Ovary (tissue), 10 donors: Measurements from ENCODE around the gene BABAM2. TPM values are rescaled to one million over a fixed set of nuclear protein-coding genes. Genes with fewer than 3 reads are reported as not detected.

Source experiments
- DNase-seq, 5 donors: peaks; one replicate each; pipeline ENCODE4 v3.0.0-alpha.2; 2019 to 2020
- H3K27ac ChIP-seq, 2 donors: fragments of 200-600 bp; one replicate each; pipeline versions ENCODE4 v1.5.1 to v1.8.0; 2019 to 2022
- H3K27me3 ChIP-seq: fragments of 200-600 bp; one replicate; pipeline ENCODE4 v1.8.0; 2022
- H3K36me3 ChIP-seq: fragments of 200-600 bp; sonication (generic); one replicate; pipeline ENCODE4 v1.5.1; 2019
- H3K4me1 ChIP-seq: one replicate; pipeline ENCODE4 v1.8.1; 2013; ENCODE audit warnings: mild to moderate bottlenecking, moderate library complexity; ENCODE audit not compliant: insufficient read depth
- H3K4me3 ChIP-seq: fragments of 200-600 bp; sonication (generic); one replicate; pipeline ENCODE4 v1.5.1; 2017
- H3K9me3 ChIP-seq, 2 donors: fragments of 200-600 bp in 1 of 2; sonication (generic) in 1 of 2; one replicate each; pipeline versions ENCODE4 v1.5.1 to v1.8.1; 2013 to 2019; ENCODE audit warnings: mild to moderate bottlenecking in 1 of 2, moderate library complexity in 1 of 2
- EP300 ChIP-seq: sonication (generic); formaldehyde crosslinking; IDR thresholded peaks from one replicate; pipeline ENCODE4 v1.6.1; 2017; ENCODE audit warnings: antibody characterized with exemption
- POLR2A ChIP-seq: fragments of 450-650 bp; IDR thresholded peaks from one replicate; pipeline ENCODE4 v1.6.1; 2017; ENCODE audit warnings: antibody characterized with exemption, mild to moderate bottlenecking, moderate library complexity
- WGBS, 3 donors: extraction: QIAGEN DNeasy Blood & Tissue Kit in 1 of 3; methylation state at CpG; one replicate each; pipeline versions ENCODE4 v1.1.5 to v1.1.7; 2013 to 2017; 5-methylcytosine and 5-hydroxymethylcytosine counted together
- intact Hi-C, 4 donors: fragments of 100-400 bp; cut with DNase I; formaldehyde crosslinking; loops; one replicate each; pipeline versions ENCODE4 v1.11.0 to v1.15.1; 2022 to 2023
- long read RNA-seq, 3 donors: library from polyadenylated mRNA in 2 of 3; unstranded in 2 of 3; transcript quantifications; one replicate each; pipeline ENCODE4 v2.0.0 and lab custom pipeline, GENCODE V29; 2021 to 2026
- polyA plus RNA-seq, 2 donors: library from polyadenylated mRNA; stranded (reverse); fragments of 200-250 nt in 1 of 2; fragments of 350-450 nt in 1 of 2; fragmentation: Illumina TruSeq in 1 of 2; extraction: RNeasy Lipid Tissue Mini Kit (QIAGEN cat#74804) in 1 of 2; gene quantifications; one replicate each; pipeline ENCODE4 v1.2.3, GENCODE V29; 2013 to 2014
- total RNA-seq, 7 donors: library from RNA; depleted of rRNA in 2 of 7; stranded (reverse); fragments of >200 nt in 2 of 7; fragmentation: NEBNext Ultra II Directional in 3 of 7; extraction: Animal tissue kit (Norgen Biotek cat#: 25700) in 3 of 7; gene quantifications; one replicate each; pipeline versions ENCODE4 v1.1.0 to v1.2.4, GENCODE V29; 2016 to 2023
- TF ChIP-seq, protein P1 (sequence below), 3 donors: fragments of 450-650 bp in 2 of 3; fragments of 200-600 bp in 1 of 3; IDR thresholded peaks; one replicate each; pipeline versions ENCODE4 v1.5.1 to v1.8.0; 2016 to 2022; ENCODE audit warnings: antibody characterized with exemption in 3 of 3, mild to moderate bottlenecking in 1 of 3
- donor health status: DM: no; HTN: no; CAD: no; lungs with moderate emphysema.
- donor health status: DM: no; HTN: no; CAD: no.
- donor health status: Bipolar disorder and iron deficiency.
- donor health status: DM: yes; HTN: yes; CAD: no.
- donor health status: DM: no; HTN: no; CAD: no.
- donor health status: DM: yes; HTN: yes; CAD: no.

Gene BABAM2
- total RNA-seq (10 to 100 TPM; 24.2 to 51.3 (median 46.8) TPM), polyA plus RNA-seq (10 to 100 TPM; 22.0 to 96.7 TPM)
- long read RNA-seq, donor 1, transcript BABAM2-203 (13 exons, 1,686 nt): minor isoform, 7 of 211 reads
- long read RNA-seq, donor 1, transcript BABAM2-204 (12 exons, 1,657 nt): major isoform, 121 of 211 reads
- long read RNA-seq, donor 1, transcript BABAM2-201 (13 exons, 1,681 nt): minor isoform, 7 of 211 reads
- long read RNA-seq, donor 1, transcript BABAM2-202 (13 exons, 1,852 nt): minor isoform, 29 of 211 reads
- long read RNA-seq, donor 1, partial matches to known transcripts: 5 of 211 reads
- long read RNA-seq, donor 1, other reads (novel, unspliced or antisense): 41 of 211 reads
- long read RNA-seq, donor 2, transcript BABAM2-204 (12 exons, 1,657 nt): major isoform, 6 of 9 reads
- long read RNA-seq, donor 2, partial matches to known transcripts: 0 of 9 reads
- long read RNA-seq, donor 2, other reads (novel, unspliced or antisense): 0 of 9 reads
- long read RNA-seq, donor 3, transcript BABAM2-204 (12 exons, 1,657 nt): major isoform, 24 of 48 reads
- long read RNA-seq, donor 3, partial matches to known transcripts: 2 of 48 reads
- long read RNA-seq, donor 3, other reads (novel, unspliced or antisense): 14 of 48 reads

GRCh38 chr2:27890146-27890923 is at the start of gene BABAM2, which contains the start of gene RBKS:
Gene BABAM2, plus strand, starts transcription at chr2:27890729. Its CDS starts 3,828 bp downstream, at chr2:27894557.
Gene RBKS, minus strand, starts transcription at chr2:27890387. Its CDS starts 42 bp downstream, at chr2:27890345.
- intact Hi-C loops: loop anchor here (2.0 to 10.0 kb wide), 5 partner anchors 64 to 507 kb away; partner anchors contain the start of gene FOSL2 (in 2 of the 4)
- Histone ChIP-seq H3K27ac (peak within 1 kb of the TSS; percentile 76 to 97), H3K4me3 (peak within 1 kb of the TSS; percentile 87), H3K36me3 (no peaks in the 10 kb centered on the region), H3K27me3 (peaks cover 3% of the 10 kb centered on the region), H3K4me1 (peaks cover 3% of the 10 kb centered on the region), H3K9me3 (no peaks in the 10 kb centered on the region)
- peak; percentile 87 to 94 (median 90) for DNase-seq
- 0% methylated on average over 48 to 79 of the region's 79 CpGs for WGBS, 3 donors
- TF ChIP-seq EP300: peak; percentile 69
- TF ChIP-seq, protein P1, sequence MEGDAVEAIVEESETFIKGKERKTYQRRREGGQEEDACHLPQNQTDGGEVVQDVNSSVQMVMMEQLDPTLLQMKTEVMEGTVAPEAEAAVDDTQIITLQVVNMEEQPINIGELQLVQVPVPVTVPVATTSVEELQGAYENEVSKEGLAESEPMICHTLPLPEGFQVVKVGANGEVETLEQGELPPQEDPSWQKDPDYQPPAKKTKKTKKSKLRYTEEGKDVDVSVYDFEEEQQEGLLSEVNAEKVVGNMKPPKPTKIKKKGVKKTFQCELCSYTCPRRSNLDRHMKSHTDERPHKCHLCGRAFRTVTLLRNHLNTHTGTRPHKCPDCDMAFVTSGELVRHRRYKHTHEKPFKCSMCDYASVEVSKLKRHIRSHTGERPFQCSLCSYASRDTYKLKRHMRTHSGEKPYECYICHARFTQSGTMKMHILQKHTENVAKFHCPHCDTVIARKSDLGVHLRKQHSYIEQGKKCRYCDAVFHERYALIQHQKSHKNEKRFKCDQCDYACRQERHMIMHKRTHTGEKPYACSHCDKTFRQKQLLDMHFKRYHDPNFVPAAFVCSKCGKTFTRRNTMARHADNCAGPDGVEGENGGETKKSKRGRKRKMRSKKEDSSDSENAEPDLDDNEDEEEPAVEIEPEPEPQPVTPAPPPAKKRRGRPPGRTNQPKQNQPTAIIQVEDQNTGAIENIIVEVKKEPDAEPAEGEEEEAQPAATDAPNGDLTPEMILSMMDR (IDR thresholded peaks at IDR 0.05): peak in 2 of 3 donors; percentile 8 to 26
- peak; percentile 85 for TF ChIP-seq POLR2A

DNA sequence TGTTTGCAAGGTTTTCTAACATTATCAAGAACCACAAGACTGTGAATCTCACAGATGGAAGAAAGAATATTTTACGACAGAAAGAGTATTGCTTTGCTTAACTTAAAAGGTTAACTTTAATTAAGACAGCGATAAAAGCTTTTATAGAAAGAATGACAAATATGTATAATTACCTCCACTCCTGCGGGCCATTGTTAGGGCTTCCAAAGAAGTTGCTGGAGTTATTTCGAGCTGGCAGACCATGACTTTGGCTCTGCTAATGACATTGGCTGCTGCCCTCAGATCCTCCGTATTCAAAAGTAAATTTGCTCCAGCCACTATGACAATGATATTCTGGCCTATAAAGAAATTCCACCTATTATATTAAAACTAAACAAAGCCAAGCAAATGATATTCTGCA is 47.6 kb upstream of the BABAM2 start:
- H3K36me3 ChIP-seq: no peaks in the 10 kb centered on the region

DNA sequence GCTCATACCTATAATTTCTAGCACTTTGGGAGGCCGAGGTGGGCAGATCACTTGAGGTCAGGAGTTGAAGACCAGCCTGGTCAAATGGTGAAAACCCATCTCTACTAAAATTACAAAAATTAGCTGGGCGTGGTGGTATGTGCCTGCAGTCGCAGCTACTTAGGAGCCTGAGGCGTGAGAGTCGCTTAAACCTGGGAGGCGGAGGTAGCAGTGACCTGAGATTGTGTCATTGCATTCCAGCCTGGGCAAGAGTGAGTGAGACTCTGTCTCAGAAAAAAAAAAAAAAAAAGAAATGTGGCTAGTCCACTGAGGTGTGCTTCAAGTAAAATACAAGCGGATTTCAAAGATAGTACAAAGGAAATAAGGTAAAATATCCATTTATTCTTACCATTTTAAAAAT is 46.5 kb upstream of the BABAM2 start:
- intact Hi-C loops: no loop called here
- WGBS, 3 donors: 93 to 97% (median 95%) methylated on average over 7 of the region's 7 CpGs

More for the DNA sequence above, 47.6 kb upstream of the BABAM2 start:
- Histone ChIP-seq H3K27ac (no peak overlapping the region), H3K27me3 (no peaks in the 10 kb centered on the region), H3K9me3 (no peaks in the 10 kb centered on the region), H3K4me3 (no peak overlapping the region), H3K4me1 (no peaks in the 10 kb centered on the region)
- 81 to 85% (median 83%) methylated on average over 5 of the region's 5 CpGs for WGBS, 3 donors
- DNase-seq: no peak
- intact Hi-C loops: no loop called here
- TF ChIP-seq, protein P1 (IDR thresholded peaks at IDR 0.05): no peak
- TF ChIP-seq EP300 (no peak), POLR2A (no peak)

More for the DNA sequence above, 46.5 kb upstream of the BABAM2 start:
- no peak for DNase-seq
- Histone ChIP-seq H3K4me1 (no peaks in the 10 kb centered on the region), H3K9me3 (no peaks in the 10 kb centered on the region), H3K4me3 (no peak overlapping the region), H3K27ac (no peak overlapping the region), H3K36me3 (no peaks in the 10 kb centered on the region), H3K27me3 (no peaks in the 10 kb centered on the region)
- TF ChIP-seq, protein P1 (IDR thresholded peaks at IDR 0.05): no peak
- no peak for TF ChIP-seq EP300
- no peak for TF ChIP-seq POLR2A
